MM.1S (cell line): Measurements from ENCODE around the gene PMPCA.

Source experiments
- DNase-seq: peaks from one replicate; pipeline ENCODE4 v3.0.0-alpha.2; 2015
- H2AFZ ChIP-seq: fragments of 300-600 bp; sonication (generic); 2 replicates; pipeline ENCODE4 v1.6.0; 2016; ENCODE audit warnings: antibody characterized with exemption, low read length
- H3F3A ChIP-seq: fragments of 300-600 bp; sonication (generic); 2 replicates; pipeline ENCODE4 v1.6.1; 2016; ENCODE audit warnings: mild to moderate bottlenecking, antibody characterized with exemption, low read length, moderate library complexity, mixed read lengths; ENCODE audit not compliant: insufficient read depth
- H3K27ac ChIP-seq: fragments of 300-600 bp; sonication (generic); 2 replicates; pipeline ENCODE4 v1.5.1; 2016; ENCODE audit warnings: mild to moderate bottlenecking, low read length
- H3K27me3 ChIP-seq: fragments of 300-600 bp; sonication (generic); replicated peaks from 2 replicates; pipeline ENCODE4 v1.6.0; 2016; ENCODE audit warnings: low read length; ENCODE audit not compliant: insufficient read depth
- H3K36me3 ChIP-seq: fragments of 300-600 bp; sonication (generic); replicated peaks from 2 replicates; pipeline ENCODE4 v1.6.1; 2016; ENCODE audit warnings: mild to moderate bottlenecking, low read length, mixed read lengths; ENCODE audit not compliant: insufficient read depth
- H3K4me1 ChIP-seq: fragments of 300-600 bp; sonication (generic); 2 replicates; pipeline ENCODE4 v1.6.1; 2016; ENCODE audit warnings: low read length, mixed read lengths
- H3K4me2 ChIP-seq: fragments of 300-600 bp; sonication (generic); 2 replicates; pipeline ENCODE4 v1.6.0; 2016; ENCODE audit warnings: low read depth, low read length
- H3K4me3 ChIP-seq: fragments of 300-600 bp; sonication (generic); 2 replicates; pipeline ENCODE4 v1.5.1; 2016; ENCODE audit warnings: low read length, mixed read lengths
- H3K79me2 ChIP-seq: fragments of 300-600 bp; sonication (generic); 2 replicates; pipeline ENCODE4 v1.6.1; 2016; ENCODE audit warnings: mixed run types, low read length, mixed read lengths
- H3K9ac ChIP-seq: fragments of 300-600 bp; sonication (generic); 2 replicates; pipeline ENCODE4 v1.6.1; 2016; ENCODE audit warnings: low read length, mixed read lengths
- H3K9me2 ChIP-seq: fragments of 300-600 bp; sonication (generic); replicated peaks from 2 replicates; pipeline ENCODE4 v1.6.1; 2016; ENCODE audit warnings: mild to moderate bottlenecking, low read length, mixed read lengths; ENCODE audit not compliant: insufficient read depth
- H3K9me3 ChIP-seq: fragments of 300-600 bp; sonication (generic); replicated peaks from 2 replicates; pipeline ENCODE4 v1.6.1; 2016; ENCODE audit warnings: mild to moderate bottlenecking, low read length, mixed read lengths; ENCODE audit not compliant: insufficient read depth
- H4K20me1 ChIP-seq: fragments of 300-600 bp; sonication (generic); 2 replicates; pipeline ENCODE4 v1.6.1; 2016; ENCODE audit warnings: mild to moderate bottlenecking, low read length, moderate library complexity, mixed read lengths; ENCODE audit not compliant: insufficient read depth
- CTCF ChIP-seq: fragments of 300-600 bp; sonication (generic); IDR thresholded peaks from 2 replicates; pipeline ENCODE4 v1.5.1; 2016; ENCODE audit warnings: antibody characterized with exemption, low read length, mixed read lengths
- EZH2 ChIP-seq: fragments of 300-600 bp; sonication (generic); optimal IDR thresholded peaks from 2 replicates; pipeline ENCODE3; 2017; ENCODE audit warnings: low read depth, mild to moderate bottlenecking, antibody characterized with exemption, low read length, mixed read lengths
- EZH2phosphoT487 ChIP-seq: fragments of 300-600 bp; sonication (generic); IDR thresholded peaks from 2 replicates; pipeline ENCODE4 v1.6.1; 2018; ENCODE audit warnings: antibody characterized with exemption, low read length

Gene PMPCA

DNA sequence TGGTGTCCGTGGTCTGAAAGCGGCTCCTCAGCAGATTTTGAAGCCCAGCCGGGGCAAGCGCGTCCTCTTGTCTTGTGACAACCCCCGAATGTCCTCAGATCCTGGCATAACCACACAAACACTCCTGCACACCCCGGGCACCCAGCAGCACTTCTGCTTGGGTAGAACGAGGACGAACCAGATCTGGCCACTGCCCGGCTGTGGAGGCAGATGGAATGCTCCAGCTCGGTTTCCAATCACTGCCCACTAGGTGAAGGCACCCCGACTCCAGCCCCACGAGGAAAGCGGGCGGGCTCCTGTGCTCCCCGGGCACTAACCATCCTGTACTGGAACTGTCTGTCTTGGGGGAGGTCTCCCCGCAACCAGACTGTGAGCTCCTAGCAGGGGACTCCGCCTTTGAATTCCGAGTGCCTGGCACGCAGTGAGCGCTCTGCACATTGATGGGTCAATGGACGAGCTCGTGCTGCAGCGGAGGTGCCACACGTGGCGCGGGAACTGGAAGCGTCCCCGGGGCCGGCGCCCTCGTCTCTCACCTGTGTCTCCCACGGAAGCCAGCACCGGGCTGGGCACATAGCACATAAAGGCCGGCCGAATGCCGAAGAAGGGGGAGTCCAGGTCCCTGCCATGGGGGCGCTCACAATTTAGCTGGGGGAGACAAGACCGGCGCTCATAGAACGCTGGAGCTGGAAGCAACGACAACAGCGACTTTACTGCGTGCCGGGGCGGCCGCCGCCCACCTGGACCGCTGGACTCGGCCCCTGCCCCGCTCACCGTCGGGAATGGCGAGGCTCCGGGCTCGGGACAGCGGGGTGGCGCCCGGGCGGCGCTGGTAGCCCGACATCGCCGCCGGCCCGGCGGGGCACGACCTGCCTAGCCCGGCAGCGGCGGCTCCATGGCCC, 652 bp upstream of the PMPCA start:
- Histone ChIP-seq H2AFZ (peak overlapping the region; percentile 65), H3K27ac (no peak overlapping the region), H3K9me2 (no peaks in the 10 kb centered on the region), H3K4me3 (peak overlapping the region; percentile 80), H3K9me3 (no peaks in the 10 kb centered on the region), H4K20me1 (no peaks in the 10 kb centered on the region), H3K79me2 (peaks cover 62% of the 10 kb centered on the region), H3K4me2 (peak overlapping the region; percentile 86), H3K36me3 (0 out of 2 replicates have a peak, but pooled peaks cover 8% of the 10 kb centered on the region), H3F3A (0 out of 2 replicates have a peak, but pooled peaks cover 2% of the 10 kb centered on the region), H3K27me3 (no peaks in the 10 kb centered on the region), H3K9ac (peak overlapping the region; percentile 85), H3K4me1 (peaks cover 25% of the 10 kb centered on the region)
- peak; percentile 39 for DNase-seq
- TF ChIP-seq CTCF (no peak), EZH2phosphoT487 (no peak), EZH2 (no peak)

- Histone ChIP-seq H3K79me2 (peaks cover 62% of the 10 kb centered on the region), H3K9ac (peak overlapping the region; percentile 87; the same call in 1 of the 2 replicates), H3K36me3 (0 out of 2 replicates have a peak, but pooled peaks cover 8% of the 10 kb centered on the region), H2AFZ (no peak overlapping the region), H4K20me1 (no peaks in the 10 kb centered on the region), H3K27ac (no peak overlapping the region), H3K4me1 (peaks cover 14% of the 10 kb centered on the region), H3F3A (no peaks in the 10 kb centered on the region), H3K9me2 (no peaks in the 10 kb centered on the region), H3K9me3 (no peaks in the 10 kb centered on the region), H3K4me3 (peak overlapping the region; percentile 86), H3K4me2 (peak overlapping the region; percentile 96), H3K27me3 (no peaks in the 10 kb centered on the region)
- no peak for TF ChIP-seq CTCF
- TF ChIP-seq EZH2phosphoT487, result no peak
- TF ChIP-seq EZH2, result no peak
- DNase-seq, result no peak
Measured at GRCh38 chr9:136411378-136411777, 920 bp downstream of the PMPCA start.

DNA sequence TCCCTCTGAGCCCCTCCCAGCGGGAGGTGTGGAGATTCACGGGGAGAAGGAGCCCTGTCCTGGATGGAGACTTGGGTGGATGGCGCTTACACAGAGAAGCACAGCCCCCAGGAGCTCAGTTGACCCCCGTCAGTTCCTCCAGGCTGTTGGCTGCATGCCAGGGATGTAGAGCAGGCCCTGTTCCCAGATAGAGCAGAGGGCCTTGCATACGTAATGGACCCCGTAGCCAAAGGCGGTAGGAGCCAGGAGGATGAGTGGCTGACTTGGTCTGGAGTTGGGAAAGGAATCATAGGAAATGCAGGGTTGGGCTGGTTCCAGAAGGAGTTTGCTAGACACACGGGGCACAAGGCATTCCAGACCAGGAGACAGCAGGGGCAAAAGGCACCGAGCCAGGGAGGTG, 2.5 kb downstream of the PMPCA start:
- no peaks in the 10 kb centered on the region for H3K27me3 ChIP-seq
- DNase-seq, result no peak
- no peaks in the 10 kb centered on the region for H3F3A ChIP-seq
- no peaks in the 10 kb centered on the region for H3K9me2 ChIP-seq
- H3K79me2 ChIP-seq, result peaks cover 58% of the 10 kb centered on the region
- no peak overlapping the region for H2AFZ ChIP-seq
- no peak overlapping the region for H3K4me3 ChIP-seq
- no peaks in the 10 kb centered on the region for H4K20me1 ChIP-seq
- H3K36me3 ChIP-seq, result 0 out of 2 replicates have a peak, but pooled peaks cover 8% of the 10 kb centered on the region
- no peak overlapping the region for H3K4me2 ChIP-seq
- H3K27ac ChIP-seq, result no peak overlapping the region
- no peak overlapping the region for H3K9ac ChIP-seq
- TF ChIP-seq EZH2phosphoT487, result no peak
- TF ChIP-seq CTCF, result no peak
- no peak for TF ChIP-seq EZH2
- H3K4me1 ChIP-seq, result peaks cover 14% of the 10 kb centered on the region
- H3K9me3 ChIP-seq, result no peaks in the 10 kb centered on the region
